Globus pallidus (tissue), 1 donor: ENCODE data around the gene SELENON.
A peak's percentile ranks its signal among the peaks of the same experiment; 100 is the strongest.

Source experiments
- DNase-seq: peaks from one replicate; pipeline ENCODE4 v3.0.0-alpha.2; 2015; ENCODE audit warnings: low spot score

Gene SELENON

DNA sequence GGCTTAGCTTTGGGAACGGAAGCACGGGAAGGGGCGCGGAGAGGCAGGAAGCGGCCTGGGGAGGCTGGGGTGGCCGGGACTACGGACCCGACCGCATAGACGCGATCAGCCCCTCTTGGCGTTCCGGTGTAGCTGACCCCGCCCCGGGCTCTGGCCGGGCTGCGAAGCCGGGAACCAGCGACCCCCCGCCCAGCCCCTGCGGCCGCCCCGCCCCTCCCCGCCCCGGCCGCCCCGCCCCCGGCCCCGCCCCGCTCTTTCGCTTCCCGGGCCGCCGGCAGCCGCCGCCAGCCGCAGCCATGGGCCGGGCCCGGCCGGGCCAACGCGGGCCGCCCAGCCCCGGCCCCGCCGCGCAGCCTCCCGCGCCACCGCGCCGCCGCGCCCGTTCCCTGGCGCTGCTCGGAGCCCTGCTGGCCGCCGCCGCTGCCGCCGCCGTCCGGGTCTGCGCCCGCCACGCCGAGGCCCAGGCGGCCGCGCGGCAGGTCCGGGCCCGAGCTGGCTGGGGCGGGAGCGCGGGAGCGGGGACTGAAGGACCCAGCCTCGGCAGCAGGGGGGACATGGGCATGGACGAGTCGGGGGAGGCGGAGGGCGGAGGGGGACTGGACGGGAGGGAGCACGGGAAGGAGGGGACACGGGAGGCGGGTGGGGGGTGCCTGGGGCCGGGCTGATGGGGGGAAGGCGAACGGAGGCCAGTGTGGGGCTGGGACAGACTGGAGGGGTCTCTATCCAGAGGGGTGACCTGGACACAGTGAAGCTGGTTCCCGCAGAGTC, at the start of gene SELENON:
Gene SELENON (plus strand): TSS at position 259 of the 768 bp plus-strand sequence. CDS start 38 bp downstream, at position 297.
- DNase-seq: peak; percentile 37

DNA sequence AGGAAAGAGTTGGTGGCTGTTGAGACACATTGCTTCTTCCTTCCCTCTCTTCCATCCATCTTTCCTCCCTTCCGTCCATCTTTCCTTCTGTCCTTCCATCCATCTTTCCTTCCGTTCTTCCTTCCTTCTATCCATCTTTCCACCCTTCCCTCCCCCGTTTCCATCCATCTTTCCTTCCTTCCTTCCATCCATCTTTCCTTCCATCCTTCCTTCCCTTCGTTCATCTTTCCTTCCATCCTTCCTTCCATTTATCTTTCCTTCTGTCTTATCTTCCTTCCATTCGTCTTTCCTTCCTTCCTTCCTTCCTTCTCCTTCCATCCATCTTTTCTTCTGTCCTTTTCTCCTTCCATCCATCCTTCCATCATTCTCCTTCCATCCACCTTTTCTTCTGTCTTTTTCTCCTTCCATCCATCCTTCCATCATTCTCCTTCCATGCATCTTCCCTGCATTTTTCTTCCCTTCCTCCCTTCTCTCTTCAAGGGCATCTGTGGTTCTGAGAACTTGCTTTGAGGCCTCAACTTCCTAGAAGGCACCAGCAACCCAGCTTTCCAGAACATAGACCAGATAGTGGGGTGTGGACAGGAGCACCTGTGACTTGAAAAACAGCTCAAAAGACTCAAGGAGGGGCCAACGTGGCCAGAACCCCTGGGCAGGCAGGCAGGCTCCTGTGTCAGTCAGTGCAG, 48.9 kb upstream of the SELENON start:
- DNase-seq: no peak

DNA sequence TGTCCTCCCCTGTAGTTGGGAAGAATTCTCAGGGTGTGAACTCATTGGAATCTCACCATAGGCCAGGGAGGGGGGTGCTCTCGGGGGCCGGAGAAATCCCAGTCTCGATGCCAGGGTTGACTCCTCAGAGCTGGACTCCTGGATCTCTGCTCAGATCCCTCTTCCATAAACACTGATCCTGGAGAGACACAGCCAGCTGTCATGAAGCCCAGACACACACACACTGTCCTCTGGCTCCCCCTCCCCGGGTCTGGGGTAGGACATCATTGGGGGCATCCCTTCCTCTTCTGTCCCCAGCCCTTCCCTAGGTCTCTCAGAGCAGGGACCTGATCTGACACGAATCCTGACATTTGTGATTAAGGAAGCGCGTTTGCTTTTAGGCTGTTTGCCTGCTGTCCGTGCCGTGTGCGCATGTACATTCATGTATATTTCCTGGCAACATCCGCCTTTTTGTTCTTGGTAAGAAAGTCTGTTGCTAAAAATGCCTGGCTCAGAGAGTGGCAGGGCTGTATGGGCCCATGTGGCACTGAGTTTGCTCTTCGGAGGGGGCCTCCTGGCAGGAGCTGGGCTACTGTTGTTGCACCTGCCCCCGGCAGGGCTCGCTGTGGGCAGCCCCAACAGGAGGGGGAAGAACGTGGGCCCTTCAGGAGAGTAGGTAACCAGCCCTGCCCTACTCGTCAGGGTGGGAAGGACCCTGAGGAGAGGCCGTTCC, 45.4 kb upstream of the SELENON start:
- DNase-seq: no peak

DNA sequence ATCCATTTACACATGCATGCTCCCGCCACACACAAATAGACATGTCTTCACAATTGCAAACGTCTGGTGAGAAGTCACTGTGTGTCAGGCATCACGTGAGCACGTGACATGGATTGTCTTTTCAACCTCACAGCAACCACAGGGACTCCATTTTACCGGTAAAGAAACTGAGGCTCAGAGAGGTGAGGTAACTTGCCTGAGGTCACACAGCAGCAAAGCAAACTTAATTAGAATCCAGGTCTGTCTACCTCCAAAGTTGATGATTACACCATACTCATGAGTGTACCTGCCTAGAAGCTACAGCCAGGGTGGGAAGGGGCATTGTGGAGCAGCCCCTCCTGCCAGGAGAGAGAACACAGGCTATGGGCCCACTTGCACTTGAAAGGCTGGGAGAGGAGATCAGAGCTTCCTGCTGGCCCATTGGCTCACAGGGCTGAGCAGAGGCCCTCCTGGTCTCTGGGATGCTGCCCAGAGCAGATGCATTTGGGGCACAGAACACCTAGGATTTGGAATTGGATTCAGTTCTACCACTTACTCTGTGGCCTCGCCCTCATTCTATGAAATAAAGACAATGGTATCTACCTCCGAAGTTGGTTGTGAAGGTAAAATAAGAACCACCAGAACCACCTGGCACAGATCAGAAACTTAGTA, 44.4 kb upstream of the SELENON start:
- no peak for DNase-seq

GRCh38 chr1:25756215-25756614, 43.8 kb upstream of the SELENON start:
- DNase-seq: no peak

DNA sequence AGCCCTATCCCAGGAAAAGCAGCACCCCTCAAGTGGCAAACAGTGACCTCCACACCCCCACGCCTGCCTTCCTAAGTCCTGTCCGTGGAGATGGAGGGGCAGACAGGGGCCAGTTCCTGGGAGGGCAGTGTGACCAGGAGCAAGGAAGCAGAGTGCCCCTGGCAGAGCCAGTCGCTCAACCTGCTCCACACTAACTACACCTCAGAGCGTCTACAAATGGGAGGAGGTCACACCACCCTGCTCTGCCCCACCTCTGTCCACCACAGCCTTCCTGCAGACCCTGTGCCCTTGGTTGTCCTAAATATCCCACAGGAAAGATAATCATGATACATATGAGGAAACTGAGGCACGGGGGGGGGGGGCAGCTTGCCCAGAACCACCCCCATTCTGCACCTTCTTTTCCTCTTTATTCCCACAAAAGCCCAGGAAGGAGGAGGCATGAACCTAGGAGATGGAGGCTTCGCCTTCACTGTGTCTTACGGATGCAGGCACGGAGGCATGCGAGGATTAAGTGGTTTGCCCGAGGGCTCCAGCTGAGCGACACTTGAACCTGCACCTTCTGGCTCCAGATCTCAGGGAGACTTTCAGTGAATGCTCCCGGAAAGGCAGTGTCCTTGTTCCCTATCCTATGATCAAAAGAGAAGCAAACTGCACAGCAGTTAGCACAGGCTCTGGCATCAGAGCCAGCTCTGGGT, 42.7 kb upstream of the SELENON start:
- no peak for DNase-seq

- no peak for DNase-seq
Observed at GRCh38 chr1:25757846-25758185, 42.2 kb upstream of the SELENON start.

DNA sequence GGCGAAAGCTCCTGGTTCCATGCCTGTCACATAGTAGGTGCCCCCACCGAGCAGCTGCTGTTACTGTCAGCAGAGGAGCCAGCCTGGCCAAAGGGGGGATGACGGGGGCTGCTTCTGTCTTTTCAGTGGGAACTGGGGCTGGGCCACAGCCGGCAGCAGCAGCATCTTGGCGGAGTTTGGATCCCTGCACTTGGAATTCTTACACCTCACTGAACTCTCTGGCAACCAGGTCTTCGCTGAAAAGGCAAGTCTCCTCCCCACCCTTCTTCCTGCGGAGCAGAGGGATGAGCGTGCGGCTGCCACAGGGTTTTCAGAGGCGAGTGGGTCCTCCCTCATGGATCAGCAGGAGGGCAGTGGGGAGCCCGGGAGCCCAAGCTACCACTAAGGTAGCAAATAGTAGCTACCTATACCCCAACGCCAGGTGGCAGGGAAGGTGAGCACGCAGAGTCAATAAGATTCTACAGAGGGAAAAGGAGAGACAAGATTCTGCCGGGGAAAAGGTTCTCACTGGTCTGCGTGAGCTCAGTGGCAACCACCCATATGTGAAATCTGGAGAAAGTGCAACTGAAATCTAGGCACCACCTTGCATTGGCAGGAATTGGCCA, 41.4 kb upstream of the SELENON start:
- no peak for DNase-seq

GRCh38 chr1:25760122-25760719, 39.8 kb upstream of the SELENON start:
- no peak for DNase-seq

GRCh38 chr1:25760871-25761270, 39.1 kb upstream of the SELENON start:
- no peak for DNase-seq

DNA sequence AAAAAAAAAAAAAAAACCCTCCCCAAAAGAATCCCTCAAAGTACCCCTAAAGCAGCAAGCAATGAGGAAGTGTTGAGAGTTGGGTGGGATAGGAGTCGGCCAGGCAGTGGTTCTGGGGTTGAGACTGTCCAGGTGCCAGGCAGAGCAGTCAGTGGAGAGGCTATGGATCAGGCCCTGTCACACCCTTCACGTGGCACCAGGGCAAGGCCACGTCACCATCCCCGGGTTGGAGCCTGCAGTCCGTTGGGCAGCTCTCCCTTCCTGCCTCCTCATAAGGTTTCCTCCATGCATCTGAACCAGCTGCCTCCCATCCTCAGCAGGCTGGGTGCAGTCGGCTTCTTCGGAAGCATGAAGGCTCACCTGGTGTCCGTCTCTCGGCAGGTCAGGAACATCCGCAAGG, 36.5 kb upstream of the SELENON start:
- no peak for DNase-seq

DNA sequence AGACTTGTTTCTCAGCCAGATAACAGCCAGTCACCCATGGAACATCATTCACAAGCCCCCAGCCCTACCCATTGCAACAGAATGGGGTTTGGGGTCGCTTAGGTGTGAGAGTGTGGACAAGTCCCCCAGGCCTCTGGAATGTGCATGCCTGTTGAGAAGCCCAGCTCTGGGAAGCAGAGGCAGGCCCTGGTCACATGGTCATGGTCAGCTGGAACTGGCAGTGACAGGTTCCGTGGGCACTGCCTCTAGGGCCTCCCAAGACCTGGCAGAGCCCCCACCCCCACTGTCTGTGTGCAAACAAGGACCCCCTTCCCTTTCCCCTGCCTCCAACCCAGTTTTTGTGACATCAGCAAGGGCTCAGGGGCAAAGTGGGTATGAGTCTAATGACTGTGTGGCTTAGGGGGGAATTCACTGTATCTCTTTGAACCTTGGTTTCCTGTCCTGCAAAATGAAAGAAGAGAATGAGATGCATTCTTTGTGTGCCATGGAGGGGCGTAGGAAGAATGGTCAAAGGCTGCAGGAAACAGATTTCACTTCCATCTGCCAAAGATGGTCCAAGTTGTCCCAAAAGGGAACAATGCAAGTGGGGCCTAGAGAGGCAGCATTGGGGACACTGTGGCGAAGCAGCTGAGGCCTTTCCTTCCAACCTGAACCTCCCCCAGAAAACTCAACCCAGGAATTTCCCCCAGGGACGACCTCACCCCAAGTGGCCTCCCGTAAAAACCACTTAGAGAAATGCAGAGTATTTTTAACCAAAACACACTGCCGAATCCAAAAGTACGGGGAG, 34.7 kb upstream of the SELENON start:
- DNase-seq: no peak

DNA sequence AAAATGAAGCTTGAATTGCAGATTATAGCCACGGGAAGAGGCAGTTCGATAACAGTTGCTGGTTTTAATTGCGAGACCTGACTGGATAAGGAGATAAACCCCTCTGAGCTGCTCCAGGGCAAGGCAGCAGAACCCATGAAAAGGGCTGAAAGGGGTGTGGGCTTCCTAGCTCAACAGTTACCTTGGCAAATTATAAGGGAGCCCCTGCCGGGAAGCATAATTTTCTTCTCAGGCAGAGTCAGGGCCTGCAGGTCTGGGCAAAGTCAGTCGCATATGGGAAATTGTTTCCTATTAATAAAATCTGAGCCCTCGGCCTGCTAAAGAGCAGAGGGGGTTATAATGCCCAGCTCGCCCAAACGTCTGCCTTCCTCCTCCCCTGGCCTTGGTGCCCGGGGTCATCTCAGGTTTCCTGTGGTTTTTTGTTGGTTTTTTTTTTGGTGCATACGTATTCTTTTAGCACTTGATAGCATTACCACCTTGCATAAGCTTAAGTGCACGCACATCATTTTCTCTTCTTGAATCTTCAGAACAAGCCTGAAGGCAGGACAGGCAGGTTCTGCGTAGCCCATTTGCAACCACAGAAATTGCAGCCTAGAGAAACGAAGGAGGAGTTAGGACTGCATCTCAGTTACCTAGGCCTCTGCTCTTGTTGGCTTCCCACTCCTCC, 33.9 kb upstream of the SELENON start:
- no peak for DNase-seq

- DNase-seq: no peak
Observed at GRCh38 chr1:25766721-25767436, 33.1 kb upstream of the SELENON start.

DNA sequence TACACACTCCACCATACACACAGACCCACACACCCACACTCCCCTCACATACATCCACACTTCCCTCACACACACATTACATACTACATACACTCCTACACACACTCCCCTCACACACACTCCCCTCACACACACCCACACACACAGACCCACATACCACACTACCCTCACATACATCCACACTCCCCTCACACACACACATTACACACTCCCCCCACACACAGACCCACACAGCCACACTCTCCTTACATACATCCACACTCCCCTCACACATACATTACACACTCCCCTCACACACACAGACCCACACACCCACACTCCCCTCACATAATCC, 32.6 kb upstream of the SELENON start:
- no peak for DNase-seq

- no peak for DNase-seq
Observed at GRCh38 chr1:25768999-25769398, 31.0 kb upstream of the SELENON start.

DNA sequence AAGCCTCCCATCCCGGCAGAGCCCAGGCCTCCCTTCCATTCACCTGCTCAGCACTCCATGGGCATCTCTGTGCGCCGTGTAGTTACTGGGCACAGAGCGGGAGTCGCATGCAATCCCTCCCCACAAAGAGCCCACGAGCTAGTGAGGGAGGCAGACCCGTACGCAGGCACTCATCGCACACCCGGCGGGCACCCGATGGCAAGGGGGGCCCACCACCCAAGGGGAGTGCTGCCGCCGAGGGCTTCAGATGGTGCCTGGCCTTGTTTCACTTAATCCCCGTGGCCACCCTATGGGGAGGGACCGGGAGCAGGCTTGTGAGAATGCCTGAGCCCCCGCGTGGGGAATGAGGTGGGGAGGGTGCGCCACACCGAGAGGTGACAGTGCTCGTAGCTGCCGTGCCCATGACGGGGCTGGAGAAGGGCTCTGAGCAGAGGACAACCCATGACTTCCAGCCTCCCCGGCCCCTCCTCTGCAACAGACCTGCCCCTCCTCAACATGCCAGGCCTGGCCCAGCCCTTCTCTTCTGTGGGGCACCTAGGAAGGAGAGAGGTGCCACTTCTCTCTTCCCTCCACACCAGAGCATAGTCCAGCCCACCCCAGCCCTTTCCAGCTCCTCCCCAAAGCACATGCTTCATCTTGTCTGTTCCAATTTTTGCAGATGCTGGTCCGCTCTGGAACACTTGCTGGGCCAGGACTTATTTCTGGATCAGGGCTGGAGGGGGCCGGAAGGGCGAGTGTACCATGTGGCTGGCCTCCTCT, 30.2 kb upstream of the SELENON start:
- DNase-seq: no peak

DNA sequence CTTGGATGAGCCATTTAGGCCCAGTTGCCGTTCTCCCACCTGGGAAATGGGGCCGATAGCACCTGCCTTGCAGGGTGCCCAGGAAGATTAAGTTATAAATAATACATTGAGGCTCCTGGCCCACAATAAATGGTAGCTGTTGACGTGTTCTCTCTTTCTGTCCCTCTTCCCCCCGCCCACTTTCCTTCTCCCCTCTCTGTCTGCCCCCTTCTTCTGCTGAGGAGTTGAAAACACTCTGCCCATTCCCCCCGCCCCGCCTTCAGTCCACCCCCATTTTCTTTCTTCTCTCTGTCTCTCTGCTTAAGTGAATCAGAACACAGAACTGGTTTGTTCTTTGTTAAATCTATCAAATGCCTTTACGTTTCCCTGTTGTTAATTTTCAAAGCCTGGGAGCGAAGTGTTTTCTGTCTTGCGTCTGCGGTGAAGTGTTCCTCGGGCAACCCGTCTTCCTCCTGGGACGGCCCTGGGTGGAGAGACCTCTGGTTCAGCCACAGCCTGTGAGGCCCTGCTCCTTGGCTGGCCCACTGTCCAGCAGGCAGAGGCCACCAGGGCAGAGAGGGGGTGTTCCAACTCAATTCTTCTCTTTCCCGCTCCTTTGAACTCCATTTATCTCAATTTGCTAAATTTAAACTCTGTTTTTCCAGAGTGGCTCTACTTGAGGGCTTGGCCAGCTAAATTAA, 29.3 kb upstream of the SELENON start:
- no peak for DNase-seq
